Thoracic aorta (tissue), 2 donors: ENCODE measurements around the gene AFTPH. TPM values are rescaled to one million over a fixed set of nuclear protein-coding genes. Genes with fewer than 3 reads are reported as not detected.

Experiments used
- ATAC-seq: fragments of 150-250 bp; one replicate; pipeline ENCODE4 v1.8.0; 2017; ENCODE audit warnings: low read depth; ENCODE audit not compliant: insufficient number of reproducible peaks, low FRiP score
- DNase-seq: peaks from one replicate; pipeline ENCODE4 v3.0.0-alpha.2; 2020; ENCODE audit warnings: low spot score
- H3K27ac ChIP-seq, 2 donors: fragments of 200-600 bp; sonication (generic); 1 replicate in 1 of 2; 2 replicates in 1 of 2; pipeline ENCODE4 v1.5.1; 2016; ENCODE audit warnings: mild to moderate bottlenecking in 2 of 2, moderate library complexity in 2 of 2
- H3K27me3 ChIP-seq: fragments of 200-600 bp; sonication (generic); replicated peaks from 2 replicates; pipeline ENCODE4 v1.6.0; 2016; ENCODE audit warnings: mild to moderate bottlenecking; ENCODE audit not compliant: insufficient read depth
- H3K36me3 ChIP-seq: fragments of 200-600 bp; sonication (generic); one replicate; pipeline ENCODE4 v1.5.1; 2016
- H3K4me1 ChIP-seq, 2 donors: fragments of 200-600 bp; sonication (generic); 1 replicate in 1 of 2; 2 replicates in 1 of 2; pipeline versions ENCODE4 v1.5.1 to v1.6.0; 2016; ENCODE audit warnings: low read depth in 2 of 2, mild to moderate bottlenecking in 1 of 2; ENCODE audit not compliant: control insufficient read depth in 1 of 2
- H3K4me3 ChIP-seq: fragments of 200-600 bp; sonication (generic); 2 replicates; pipeline ENCODE4 v1.5.1; 2016; ENCODE audit warnings: mild to moderate bottlenecking
- H3K9me3 ChIP-seq: fragments of 200-600 bp; sonication (generic); 2 replicates; pipeline ENCODE4 v1.5.1; 2016
- CTCF ChIP-seq: fragments of 200-600 bp; sonication (generic); IDR thresholded peaks from one replicate; pipeline ENCODE4 v1.5.1; 2019; ENCODE audit warnings: antibody characterized with exemption
- total RNA-seq, 2 donors: library from RNA; depleted of rRNA; stranded (reverse); fragments of >200 nt; gene quantifications; one replicate each; pipeline versions ENCODE4 v1.1.0 to v1.2.3, GENCODE V29; 2016

Gene AFTPH
- total RNA-seq, 2 donors from 2014 or later: 27.3 to 32.1 TPM

GRCh38 chr2:64478502-64479230, 45.5 kb upstream of the AFTPH start:
- no peak for TF ChIP-seq CTCF
- Histone ChIP-seq H3K4me3 (no peak overlapping the region), H3K27me3 (no peaks in the 10 kb centered on the region), H3K9me3 (no peaks in the 10 kb centered on the region), H3K36me3 (no peaks in the 10 kb centered on the region), H3K4me1 (no peaks in the 10 kb centered on the region), H3K27ac (no peak overlapping the region)
- no peak for DNase-seq
- no peak for ATAC-seq

- no peaks in the 10 kb centered on the region for H3K4me1 ChIP-seq
- ATAC-seq (no peak), DNase-seq (no peak)
- no peak overlapping the region for H3K27ac ChIP-seq
- no peak overlapping the region for H3K4me3 ChIP-seq
- H3K9me3 ChIP-seq: no peaks in the 10 kb centered on the region
- no peaks in the 10 kb centered on the region for H3K36me3 ChIP-seq
- H3K27me3 ChIP-seq: no peaks in the 10 kb centered on the region
- no peak for TF ChIP-seq CTCF
Observed at GRCh38 chr2:64479259-64480117, 44.6 kb upstream of the AFTPH start.

- no peaks in the 10 kb centered on the region for H3K9me3 ChIP-seq
- H3K4me1 ChIP-seq: no peaks in the 10 kb centered on the region
- no peak for DNase-seq
- TF ChIP-seq CTCF: no peak
- H3K36me3 ChIP-seq: no peaks in the 10 kb centered on the region
- no peak for ATAC-seq
- H3K27me3 ChIP-seq: no peaks in the 10 kb centered on the region
- no peak overlapping the region for H3K27ac ChIP-seq
- H3K4me3 ChIP-seq: no peak overlapping the region
Observed at GRCh38 chr2:64481665-64482064, 42.5 kb upstream of the AFTPH start.

- TF ChIP-seq CTCF: no peak
- ATAC-seq (no peak), DNase-seq (no peak)
Observed at GRCh38 chr2:64482243-64482642, 41.9 kb upstream of the AFTPH start.

GRCh38 chr2:64482765-64483504, 41.2 kb upstream of the AFTPH start:
- no peak for TF ChIP-seq CTCF
- no peak for ATAC-seq

More at GRCh38 chr2:64482243-64482642, 41.9 kb upstream of the AFTPH start:
- no peak overlapping the region for H3K4me3 ChIP-seq
- H3K9me3 ChIP-seq: no peaks in the 10 kb centered on the region
- H3K27me3 ChIP-seq: no peaks in the 10 kb centered on the region
- no peak overlapping the region for H3K27ac ChIP-seq
- no peaks in the 10 kb centered on the region for H3K36me3 ChIP-seq
- no peaks in the 10 kb centered on the region for H3K4me1 ChIP-seq

More at GRCh38 chr2:64482765-64483504, 41.2 kb upstream of the AFTPH start:
- Histone ChIP-seq H3K27me3 (no peaks in the 10 kb centered on the region), H3K4me3 (no peak overlapping the region), H3K9me3 (no peaks in the 10 kb centered on the region), H3K36me3 (no peaks in the 10 kb centered on the region), H3K27ac (no peak overlapping the region), H3K4me1 (no peaks in the 10 kb centered on the region)
- DNase-seq: no peak
